Stimulated activated CD4-positive, alpha-beta T cell treated with anti-CD3 and anti-CD28 coated beads, TNF-alpha, amount 100 ng/mL, for 48 hours (primary cell): ENCODE measurements around the gene GALNT14.

Source experiments
- DNase-seq, 3 donors: peaks; one replicate each; pipeline ENCODE4 v3.0.0-alpha.2; 2020; ENCODE audit warnings: low read depth in 3 of 3

Gene GALNT14

DNA sequence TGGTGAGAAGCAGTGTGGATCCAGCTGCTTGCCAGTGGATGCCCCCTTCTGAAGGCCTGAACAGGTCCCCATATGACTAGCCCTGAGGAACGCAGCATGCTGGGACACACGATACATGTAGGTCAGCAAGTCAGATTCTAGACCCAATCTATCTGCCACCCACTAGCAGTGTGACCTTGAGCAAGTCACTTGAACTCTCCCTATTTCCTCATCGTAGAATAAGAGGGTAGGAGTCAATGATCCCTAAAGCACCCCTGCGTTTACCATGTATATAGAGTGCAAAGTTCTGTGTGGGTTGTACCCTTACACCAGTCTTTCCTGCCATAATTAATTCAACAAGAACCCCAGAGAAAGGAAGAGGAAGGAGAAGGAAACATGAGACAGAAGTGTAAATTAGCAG lies 123.7 kb downstream of the GALNT14 start:
- DNase-seq, result no peak

GRCh38 chr2:31013301-31013700 lies 124.9 kb downstream of the GALNT14 start:
- no peak for DNase-seq

- DNase-seq, result no peak
These were observed 125.8 kb downstream of the GALNT14 start for GRCh38 chr2:31012406-31012805.

DNA sequence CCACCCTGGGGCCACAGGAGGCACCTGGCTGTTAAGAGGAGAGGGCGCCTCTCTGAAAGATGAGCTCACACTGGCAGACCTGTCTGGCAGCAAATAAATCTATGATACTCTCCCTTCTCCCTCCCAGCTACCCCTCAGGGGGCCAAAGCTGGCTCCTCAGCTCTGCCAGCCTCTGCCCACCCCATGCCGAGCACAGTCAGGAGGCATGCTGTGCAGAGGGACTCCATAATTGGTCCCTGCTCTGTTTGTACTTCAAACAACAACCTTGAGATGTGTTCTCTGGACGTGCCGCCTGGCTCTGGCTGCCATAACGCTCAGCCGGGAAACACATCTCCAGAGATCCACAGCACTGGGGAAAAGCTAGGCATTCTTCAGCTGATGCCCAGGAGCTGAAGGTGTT lies 126.7 kb downstream of the GALNT14 start:
- DNase-seq, result no peak

DNA sequence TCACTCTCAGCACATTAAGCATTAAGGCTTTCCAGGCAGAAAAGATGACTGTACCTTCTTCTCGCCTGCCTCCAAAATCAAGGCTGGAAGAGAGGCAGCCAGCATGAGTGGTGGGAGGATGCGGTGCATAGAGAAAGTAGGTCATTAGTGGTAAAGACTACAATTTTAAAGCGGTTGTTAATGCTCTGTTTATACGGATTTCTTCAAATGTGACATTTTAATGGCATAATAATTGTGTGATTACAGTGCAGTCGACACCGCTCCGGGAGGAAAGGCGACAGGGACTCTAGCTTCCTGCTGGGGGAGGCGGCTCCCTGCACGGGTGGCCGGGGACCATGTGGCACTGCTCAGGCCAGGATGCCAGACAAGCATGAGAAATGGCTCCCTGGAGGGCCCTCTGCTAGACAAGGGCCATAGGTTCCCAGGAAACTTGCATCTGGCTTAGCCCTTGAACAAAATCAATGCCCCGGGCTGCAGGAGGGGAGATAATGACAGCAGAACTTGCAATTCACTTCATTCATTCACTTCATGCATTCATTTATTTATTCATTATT lies 129.6 kb downstream of the GALNT14 start:
- no peak for DNase-seq

GRCh38 chr2:31004257-31004656 lies 134.0 kb downstream of the GALNT14 start:
- DNase-seq, result no peak

DNA sequence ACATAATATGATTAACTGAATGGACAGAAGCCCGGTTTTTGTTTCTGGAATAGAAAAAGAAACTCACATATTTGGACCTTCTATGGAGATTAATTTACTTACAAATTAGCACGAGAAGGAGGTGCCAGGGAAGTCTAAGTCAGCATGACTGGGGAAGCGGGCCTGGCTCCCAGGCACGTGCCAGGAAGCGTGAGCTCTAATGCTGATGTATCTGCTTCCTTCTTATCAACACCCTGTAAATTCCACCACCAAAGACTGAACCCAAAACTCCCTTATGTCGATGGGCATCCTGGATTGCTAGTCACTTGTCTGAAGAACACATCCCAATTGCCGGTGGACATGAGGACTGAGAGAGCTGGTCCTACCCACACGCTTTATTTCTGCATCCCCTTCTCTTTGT lies 134.5 kb downstream of the GALNT14 start:
- no peak for DNase-seq

GRCh38 chr2:31002537-31003150 lies 135.6 kb downstream of the GALNT14 start:
- DNase-seq, result no peak

GRCh38 chr2:31000970-31001369 lies 137.3 kb downstream of the GALNT14 start:
- no peak for DNase-seq

DNA sequence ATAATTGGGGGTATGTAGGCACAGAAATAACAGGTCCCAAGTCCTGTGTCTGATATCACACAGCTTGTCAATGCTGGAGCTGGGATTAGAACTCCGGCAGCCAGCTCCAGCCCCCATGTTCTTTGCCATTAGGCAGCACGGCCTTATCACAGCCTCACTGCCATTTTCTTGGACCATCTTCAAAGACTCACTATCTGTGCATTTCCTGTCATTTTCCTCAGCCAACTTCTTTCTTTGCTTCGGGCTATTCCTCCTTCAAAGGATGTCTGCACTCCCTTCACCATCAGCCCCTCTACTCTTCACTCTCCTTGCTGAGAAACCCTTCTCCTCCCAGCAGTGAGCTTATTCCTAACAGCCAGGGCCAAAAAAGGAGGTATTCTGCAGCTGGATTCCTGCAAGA lies 139.6 kb downstream of the GALNT14 start:
- no peak for DNase-seq

GRCh38 chr2:30997979-30998378 lies 140.3 kb downstream of the GALNT14 start:
- DNase-seq, result no peak

GRCh38 chr2:30994227-30995056 lies 143.8 kb downstream of the GALNT14 start:
- DNase-seq, result no peak

- no peak for DNase-seq
These were observed 145.5 kb downstream of the GALNT14 start for GRCh38 chr2:30992781-30993180.

DNA sequence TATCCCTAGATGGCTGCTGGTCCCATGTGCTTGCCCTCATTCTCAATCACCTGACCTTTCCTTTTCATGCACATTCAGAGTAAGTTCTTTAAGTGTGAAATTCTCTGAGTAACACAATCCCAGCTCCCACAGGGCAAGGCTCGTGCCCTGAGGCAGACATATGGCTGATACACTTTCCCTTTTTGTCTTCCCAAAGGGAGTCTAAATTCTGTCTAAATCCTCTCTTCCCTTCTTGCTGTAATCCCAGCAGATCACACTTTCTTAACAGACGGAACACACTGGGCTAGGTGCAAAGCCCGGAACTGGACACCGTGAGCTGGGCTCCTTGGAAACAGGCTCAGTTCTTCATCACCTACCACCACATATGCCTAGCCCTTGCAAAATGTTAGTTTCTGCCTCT lies 147.6 kb downstream of the GALNT14 start:
- no peak for DNase-seq

- no peak for DNase-seq
These were observed 148.1 kb downstream of the GALNT14 start for GRCh38 chr2:30990176-30990575.

- no peak for DNase-seq
These were observed 148.5 kb downstream of the GALNT14 start for GRCh38 chr2:30989746-30990145.

- no peak for DNase-seq
These were observed 150.7 kb downstream of the GALNT14 start for GRCh38 chr2:30987566-30987965.

DNA sequence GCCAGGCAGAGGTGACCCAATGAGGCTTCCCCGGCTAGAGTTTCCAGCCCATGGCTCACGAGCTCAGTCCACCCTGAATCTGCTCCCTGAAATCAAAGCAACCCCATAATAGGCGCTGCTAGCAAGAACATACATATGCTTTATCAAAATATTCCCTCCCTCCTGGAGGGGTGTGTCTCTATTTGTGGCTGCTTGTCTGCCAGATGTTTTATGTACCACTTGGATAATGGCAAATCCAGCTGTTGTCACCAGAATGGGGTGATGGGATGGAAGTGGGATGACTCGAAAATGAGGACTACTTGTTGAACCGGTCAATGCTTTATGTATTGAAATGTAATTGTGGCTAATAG lies 152.0 kb downstream of the GALNT14 start:
- no peak for DNase-seq

DNA sequence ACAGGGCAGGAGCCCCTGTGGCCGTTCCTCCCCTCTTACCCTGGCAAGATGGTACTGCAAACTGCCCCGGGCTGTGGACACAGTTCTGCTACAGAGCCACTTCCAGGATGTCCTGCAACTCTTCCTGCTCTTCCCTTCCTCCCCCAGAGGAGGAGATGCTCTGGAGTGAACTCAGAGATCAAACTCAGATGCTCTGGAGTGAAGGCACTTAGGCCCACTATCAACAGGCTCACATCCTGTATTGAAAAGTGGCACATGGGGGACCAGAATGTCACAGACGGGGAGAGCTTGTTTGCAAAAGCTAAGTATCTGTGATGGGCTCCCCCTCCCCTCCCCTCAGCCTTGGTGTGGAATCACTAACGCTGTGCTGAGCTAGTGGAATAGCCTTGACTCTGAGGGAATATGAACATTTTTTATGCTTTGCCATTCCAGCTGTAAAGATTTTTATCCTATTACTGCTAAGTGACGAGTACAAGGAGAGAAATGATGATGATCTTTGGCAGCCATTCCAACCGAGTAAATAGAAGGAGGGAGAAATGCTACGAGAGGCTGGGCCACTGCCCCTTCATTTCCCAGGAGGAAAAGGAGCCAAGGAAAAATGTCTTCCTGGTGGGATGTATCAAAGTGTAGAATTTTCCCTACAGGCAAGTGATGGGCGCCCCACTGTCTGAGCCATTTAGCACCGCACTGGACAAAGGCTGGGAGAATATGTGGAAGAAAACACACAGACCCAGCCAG lies 152.6 kb downstream of the GALNT14 start:
- no peak for DNase-seq

GRCh38 chr2:30984148-30984547 lies 154.1 kb downstream of the GALNT14 start:
- no peak for DNase-seq

DNA sequence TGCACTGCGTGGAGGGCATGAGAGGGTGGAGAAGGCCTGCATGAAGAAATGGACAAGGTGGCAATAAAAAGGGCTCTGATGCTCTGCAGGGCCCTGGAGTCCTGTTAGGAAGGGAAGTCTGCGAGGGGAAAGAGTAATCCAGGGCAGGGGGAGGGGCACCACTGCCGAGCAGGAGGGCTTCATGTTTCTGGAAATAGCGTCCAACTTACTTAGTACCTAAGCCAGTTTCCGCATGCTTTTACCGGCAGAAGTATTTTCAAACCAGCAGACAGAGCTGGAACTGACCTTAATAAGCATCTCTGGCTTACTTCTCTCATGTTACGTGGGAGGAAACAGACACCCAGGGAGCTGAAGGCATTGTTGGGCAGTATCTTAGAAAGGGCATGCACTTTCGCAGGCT lies 156.7 kb downstream of the GALNT14 start:
- no peak for DNase-seq

GRCh38 chr2:30981096-30981495 lies 157.1 kb downstream of the GALNT14 start:
- no peak for DNase-seq

DNA sequence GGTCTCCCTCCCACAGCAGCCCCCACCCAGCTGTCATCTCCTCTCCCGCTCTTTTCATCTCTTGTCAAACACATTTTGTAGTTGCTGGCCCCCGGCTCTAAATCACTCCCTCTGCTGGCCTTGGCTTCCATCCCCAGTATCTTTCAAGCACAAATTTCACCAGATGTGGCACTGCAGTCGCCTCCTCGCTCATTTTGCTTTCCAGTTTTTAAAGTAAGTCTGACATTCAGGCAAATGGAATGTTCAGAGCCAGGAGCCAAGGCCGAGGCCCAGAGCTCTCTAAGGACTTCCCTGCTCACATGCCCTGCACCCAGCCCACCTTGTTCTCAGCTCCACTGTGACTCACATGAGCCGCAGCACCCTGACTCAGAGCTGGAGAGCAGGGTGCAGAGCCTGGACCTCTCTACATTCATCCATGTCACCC lies 158.4 kb downstream of the GALNT14 start:
- no peak for DNase-seq
